C4-2B (cell line): ENCODE data around the gene SMIM13.

Experiments
- H3K27ac ChIP-seq: fragments of 450-650 bp; 2 replicates; pipeline ENCODE4 v1.5.1; 2017
- ZFX ChIP-seq: fragments of 450-650 bp; IDR thresholded peaks from 2 replicates; pipeline ENCODE4 v1.6.1; 2017
- TF ChIP-seq, protein P1 (sequence below): fragments of 450-650 bp; conservative IDR thresholded peaks from 2 replicates; pipeline ENCODE4 v1.5.1; 2017; ENCODE audit warnings: mild to moderate bottlenecking

SMIM13 gene

GRCh38 chr6:11066505-11067347 lies 26.9 kb upstream of the SMIM13 start:
- H3K27ac ChIP-seq = peak overlapping the region; percentile 90
- TF ChIP-seq ZFX = no peak
- TF ChIP-seq, protein P1, sequence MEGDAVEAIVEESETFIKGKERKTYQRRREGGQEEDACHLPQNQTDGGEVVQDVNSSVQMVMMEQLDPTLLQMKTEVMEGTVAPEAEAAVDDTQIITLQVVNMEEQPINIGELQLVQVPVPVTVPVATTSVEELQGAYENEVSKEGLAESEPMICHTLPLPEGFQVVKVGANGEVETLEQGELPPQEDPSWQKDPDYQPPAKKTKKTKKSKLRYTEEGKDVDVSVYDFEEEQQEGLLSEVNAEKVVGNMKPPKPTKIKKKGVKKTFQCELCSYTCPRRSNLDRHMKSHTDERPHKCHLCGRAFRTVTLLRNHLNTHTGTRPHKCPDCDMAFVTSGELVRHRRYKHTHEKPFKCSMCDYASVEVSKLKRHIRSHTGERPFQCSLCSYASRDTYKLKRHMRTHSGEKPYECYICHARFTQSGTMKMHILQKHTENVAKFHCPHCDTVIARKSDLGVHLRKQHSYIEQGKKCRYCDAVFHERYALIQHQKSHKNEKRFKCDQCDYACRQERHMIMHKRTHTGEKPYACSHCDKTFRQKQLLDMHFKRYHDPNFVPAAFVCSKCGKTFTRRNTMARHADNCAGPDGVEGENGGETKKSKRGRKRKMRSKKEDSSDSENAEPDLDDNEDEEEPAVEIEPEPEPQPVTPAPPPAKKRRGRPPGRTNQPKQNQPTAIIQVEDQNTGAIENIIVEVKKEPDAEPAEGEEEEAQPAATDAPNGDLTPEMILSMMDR = no peak

- H3K27ac ChIP-seq = peak overlapping the region; percentile 90
- TF ChIP-seq ZFX = no peak
- TF ChIP-seq, protein P1 = no peak
These were observed 26.3 kb upstream of the SMIM13 start for GRCh38 chr6:11067348-11067747.

- H3K27ac ChIP-seq = peak overlapping the region; percentile 35
- TF ChIP-seq ZFX = no peak
- TF ChIP-seq, protein P1 = no peak
These were observed 23.9 kb upstream of the SMIM13 start for GRCh38 chr6:11069760-11070159.

- no peak for TF ChIP-seq ZFX
- TF ChIP-seq, protein P1 = no peak
These were observed 21.5 kb upstream of the SMIM13 start for GRCh38 chr6:11072101-11072500.

GRCh38 chr6:11076540-11076939 lies 17.1 kb upstream of the SMIM13 start:
- no peak overlapping the region for H3K27ac ChIP-seq
- TF ChIP-seq, protein P1 = no peak
- TF ChIP-seq ZFX = 0 out of 2 replicates have a peak, but pooled peaks have one; percentile 6

More at GRCh38 chr6:11072101-11072500, 21.5 kb upstream of the SMIM13 start:
- H3K27ac ChIP-seq = no peak overlapping the region

DNA sequence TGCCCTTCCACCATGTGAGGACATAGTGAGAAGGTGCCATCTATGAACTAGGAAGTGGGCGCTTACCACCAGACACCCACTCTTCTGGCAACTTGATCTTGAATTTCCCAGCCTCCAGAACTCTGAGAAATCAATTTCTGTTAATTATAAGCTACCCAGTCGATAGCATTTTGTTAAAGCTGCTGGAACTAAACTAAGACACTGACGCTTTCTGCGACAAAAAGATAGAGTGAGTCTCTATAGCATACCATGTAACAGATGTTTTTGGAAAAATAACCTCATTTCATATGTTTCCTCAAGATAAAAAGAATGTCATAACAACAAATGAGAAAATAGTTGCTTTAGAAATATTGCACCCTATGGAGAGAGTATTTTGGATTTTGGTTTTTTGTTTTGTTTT lies 15.4 kb upstream of the SMIM13 start:
- TF ChIP-seq ZFX = no peak
- TF ChIP-seq, protein P1 = no peak
- H3K27ac ChIP-seq = no peak overlapping the region

DNA sequence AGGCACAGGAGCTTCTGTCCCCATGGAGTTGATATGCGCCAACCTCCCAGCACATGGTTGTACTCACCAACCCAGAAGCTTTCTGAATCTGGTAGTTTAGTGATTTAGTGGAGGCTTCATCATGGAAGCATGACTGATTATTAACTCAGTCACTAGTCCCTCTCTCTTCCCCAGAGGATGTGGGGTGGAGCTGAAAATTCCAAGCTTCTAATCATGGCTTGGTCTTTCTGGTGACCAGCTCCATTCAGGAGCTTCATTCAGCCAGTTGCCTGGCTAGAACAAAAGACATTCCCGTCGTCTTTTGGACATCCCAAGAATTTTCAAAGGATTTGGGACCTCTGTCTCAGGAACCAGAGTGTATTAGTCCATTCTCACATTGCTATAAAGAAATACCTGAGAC lies 13.3 kb upstream of the SMIM13 start:
- no peak overlapping the region for H3K27ac ChIP-seq
- TF ChIP-seq ZFX = no peak
- TF ChIP-seq, protein P1 = no peak
